SJSA1 (cell line): ENCODE results near the gene CSN1S1. TPM values are rescaled to one million over a fixed set of nuclear protein-coding genes. Genes with fewer than 3 reads are reported as not detected.
"Not testable (repeated sequence)": the region's sequence is repeated elsewhere in the genome, so short reads cannot be mapped to it uniquely, and the experiment has no call there.

Experiments used
- DNase-seq, 2 experiments: peaks; one replicate each; pipeline ENCODE4 v3.0.0-alpha.2; 2015 to 2020; ENCODE audit warnings: low spot score in 2 of 2, low read depth in 1 of 2
- H3K27ac ChIP-seq: fragments of 250-450 bp; sonication (Bioruptor Pico); 2 replicates; pipeline ENCODE4 v1.5.1; 2020; ENCODE audit warnings: mild to moderate bottlenecking, moderate library complexity
- H3K27me3 ChIP-seq: fragments of 250-450 bp; sonication (Bioruptor Pico); replicated peaks from 2 replicates; pipeline ENCODE4 v1.5.1; 2020; ENCODE audit warnings: mild to moderate bottlenecking, moderate library complexity
- H3K36me3 ChIP-seq: fragments of 250-450 bp; sonication (Bioruptor Pico); 2 replicates; pipeline ENCODE4 v1.5.1; 2020; ENCODE audit warnings: mild to moderate bottlenecking
- H3K4me1 ChIP-seq: fragments of 250-450 bp; sonication (Bioruptor Pico); replicated peaks from 2 replicates; pipeline ENCODE4 v1.6.1; 2021; ENCODE audit warnings: mild to moderate bottlenecking
- H3K4me3 ChIP-seq: fragments of 250-450 bp; sonication (Bioruptor Pico); 2 replicates; pipeline ENCODE4 v1.5.1; 2020; ENCODE audit warnings: mild to moderate bottlenecking
- H3K9me3 ChIP-seq: fragments of 250-450 bp; sonication (Bioruptor Pico); replicated peaks from 2 replicates; pipeline ENCODE4 v1.5.1; 2020; ENCODE audit warnings: mild to moderate bottlenecking
- total RNA-seq: library from RNA; depleted of rRNA; stranded (reverse); fragments of >200 nt; shearing (Covaris generic); gene quantifications from 2 replicates; pipeline ENCODE4 v1.2.3, GENCODE V29; 2014; rRNA removed

The CSN1S1 gene
- not detected in 2 replicates for total RNA-seq

DNA sequence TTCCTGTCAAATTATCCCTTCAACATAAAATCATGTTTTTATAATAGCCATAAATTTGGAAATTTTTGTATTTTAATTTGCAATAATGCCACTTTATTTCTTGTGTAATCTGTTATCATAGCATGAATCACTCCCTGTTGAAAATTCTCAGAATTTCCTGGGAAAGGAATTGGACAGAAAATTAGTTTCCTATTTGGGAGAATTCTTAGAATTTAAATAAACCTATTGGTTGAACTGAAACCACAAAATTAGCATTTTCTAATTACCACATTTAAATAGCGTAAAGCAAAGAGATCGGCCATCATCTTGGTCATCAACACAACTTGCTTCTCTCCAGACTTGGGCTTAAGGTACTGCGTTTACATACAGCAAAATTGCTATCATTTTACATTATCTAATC, at the start of gene CSN1S1:
CSN1S1 (plus strand) TSS at position 301 of the 400 bp plus-strand sequence. CDS start 1,488 bp downstream, outside the sequence.
- Histone ChIP-seq H3K27ac (no peak within 1 kb of the TSS), H3K9me3 (no peaks in the 10 kb centered on the region), H3K4me1 (no peaks in the 10 kb centered on the region), H3K36me3 (no peaks in the 10 kb centered on the region), H3K4me3 (no peak within 1 kb of the TSS), H3K27me3 (no peaks in the 10 kb centered on the region)
- DNase-seq = no peak

DNA sequence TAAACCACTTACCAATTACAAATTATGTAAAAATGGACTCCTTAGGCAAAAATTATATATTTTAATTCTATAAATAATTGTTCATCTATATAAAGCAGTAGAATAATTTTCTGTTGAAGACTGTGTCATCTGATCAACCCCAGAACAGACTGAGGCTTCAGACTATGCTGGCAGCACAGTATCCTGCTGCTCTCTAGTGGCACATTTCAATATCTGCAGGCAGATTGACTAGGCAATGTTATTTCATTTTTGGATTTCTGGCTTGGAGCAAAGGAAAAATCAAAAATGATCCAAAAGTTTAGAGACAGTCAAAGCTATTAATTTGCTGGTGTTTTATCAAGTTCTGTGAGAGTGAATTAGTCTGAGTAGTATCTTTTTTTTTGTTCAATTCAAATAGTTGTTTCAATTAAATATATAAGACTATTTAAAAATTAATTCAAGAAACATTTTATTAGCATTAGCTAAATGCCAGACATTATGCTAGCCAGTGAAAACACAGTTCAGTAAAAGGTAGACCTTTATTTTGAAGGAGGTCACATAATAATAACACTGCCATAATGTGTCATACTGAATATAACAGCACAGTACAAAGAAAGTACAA, 49.6 kb upstream of the CSN1S1 start:
- no peak for DNase-seq

DNA sequence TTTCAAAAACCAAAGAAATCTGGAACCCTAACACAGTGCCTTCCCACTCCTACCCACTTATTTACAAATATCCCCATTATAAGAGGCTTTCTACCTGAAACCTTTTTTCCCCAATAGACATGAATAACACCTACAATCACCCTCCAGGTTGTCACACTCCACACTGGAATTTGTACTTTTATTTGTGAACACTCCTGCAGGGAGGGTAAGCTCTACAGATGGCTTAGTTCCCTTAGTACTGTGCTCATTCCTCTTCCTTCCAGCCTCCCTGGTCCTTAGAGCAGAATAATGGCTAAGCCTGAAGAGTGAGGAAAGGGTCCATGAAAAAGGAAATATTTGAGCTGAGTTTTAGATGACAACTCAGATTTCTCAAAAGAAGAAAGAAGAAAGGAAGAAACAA, 48.7 kb upstream of the CSN1S1 start:
- Histone ChIP-seq H3K36me3 (no peaks in the 10 kb centered on the region), H3K4me3 (no peak overlapping the region), H3K27me3 (0 out of 2 replicates have a peak, but pooled peaks cover 2% of the 10 kb centered on the region), H3K9me3 (no peaks in the 10 kb centered on the region), H3K4me1 (no peaks in the 10 kb centered on the region), H3K27ac (no peak overlapping the region)
- no peak for DNase-seq

More for the DNA sequence above, 49.6 kb upstream of the CSN1S1 start:
- no peaks in the 10 kb centered on the region for H3K4me1 ChIP-seq
- H3K36me3 ChIP-seq = no peaks in the 10 kb centered on the region
- no peak overlapping the region for H3K27ac ChIP-seq
- H3K9me3 ChIP-seq = no peaks in the 10 kb centered on the region
- no peak overlapping the region for H3K4me3 ChIP-seq
- H3K27me3 ChIP-seq = 0 out of 2 replicates have a peak, but pooled peaks cover 1% of the 10 kb centered on the region

GRCh38 chr4:69888336-69888735, 42.5 kb upstream of the CSN1S1 start:
- Histone ChIP-seq H3K27me3 (0 out of 2 replicates have a peak, but pooled peaks cover 2% of the 10 kb centered on the region), H3K4me1 (no peaks in the 10 kb centered on the region), H3K4me3 (no peak overlapping the region), H3K9me3 (no peaks in the 10 kb centered on the region), H3K27ac (no peak overlapping the region), H3K36me3 (no peaks in the 10 kb centered on the region)
- no peak for DNase-seq

DNA sequence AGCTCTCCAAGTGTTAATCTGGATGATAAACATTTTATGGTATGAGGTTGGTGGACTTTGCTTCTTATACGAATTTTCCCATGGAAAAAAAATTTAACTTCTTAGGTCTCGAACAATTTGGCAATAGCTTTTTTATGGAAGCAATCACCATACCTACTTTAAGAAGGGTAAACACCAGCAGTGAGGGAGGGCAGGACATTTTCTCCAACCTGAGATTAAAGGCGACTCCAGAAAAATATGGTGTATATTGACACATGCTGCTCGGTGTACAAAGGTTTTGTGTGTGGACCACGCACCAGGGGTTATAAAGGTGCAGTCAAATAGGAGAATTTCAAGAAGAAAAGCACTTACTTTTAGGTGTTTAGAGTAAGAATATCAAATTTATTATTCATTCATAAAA, 36.7 kb upstream of the CSN1S1 start:
- no peaks in the 10 kb centered on the region for H3K36me3 ChIP-seq
- H3K27ac ChIP-seq = no peak overlapping the region
- no peak for DNase-seq
- no peaks in the 10 kb centered on the region for H3K9me3 ChIP-seq
- H3K4me3 ChIP-seq = no peak overlapping the region
- no peaks in the 10 kb centered on the region for H3K4me1 ChIP-seq
- no peaks in the 10 kb centered on the region for H3K27me3 ChIP-seq

- H3K27me3 ChIP-seq = no peaks in the 10 kb centered on the region
- no peaks in the 10 kb centered on the region for H3K4me1 ChIP-seq
- H3K27ac ChIP-seq = no peak overlapping the region
- DNase-seq = no peak
- H3K36me3 ChIP-seq = no peaks in the 10 kb centered on the region
- H3K4me3 ChIP-seq = no peak overlapping the region
- H3K9me3 ChIP-seq = no peaks in the 10 kb centered on the region
Measured at GRCh38 chr4:69894721-69895120, 36.1 kb upstream of the CSN1S1 start.

DNA sequence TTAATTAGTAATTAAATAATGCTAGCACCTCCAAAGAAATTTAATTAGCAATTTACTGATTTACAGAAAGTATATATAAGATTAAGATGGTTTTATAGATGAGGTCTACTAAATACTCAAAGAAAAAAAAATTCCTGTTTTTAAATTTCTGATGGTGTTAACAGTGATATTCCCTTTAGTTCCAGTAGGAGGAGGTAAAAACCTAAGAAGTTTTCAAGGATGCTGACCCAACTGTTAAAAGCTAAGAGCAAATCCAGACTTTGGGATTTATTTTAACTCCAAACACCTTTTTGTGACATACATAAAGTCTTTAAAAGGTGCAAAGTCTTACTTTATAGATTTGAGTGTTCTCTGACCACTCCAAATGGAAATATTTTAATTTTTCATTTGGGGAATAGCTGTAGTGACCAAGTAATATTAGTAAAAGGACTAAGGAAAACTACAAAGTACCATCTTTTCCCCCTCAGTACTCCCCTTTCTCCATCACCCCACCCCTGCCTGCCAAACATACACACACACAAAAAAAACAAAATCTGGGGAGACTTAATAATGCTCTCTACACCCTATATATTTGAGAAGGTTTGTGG, 34.2 kb upstream of the CSN1S1 start:
- no peaks in the 10 kb centered on the region for H3K9me3 ChIP-seq
- no peaks in the 10 kb centered on the region for H3K27me3 ChIP-seq
- no peaks in the 10 kb centered on the region for H3K36me3 ChIP-seq
- DNase-seq = no peak
- H3K4me1 ChIP-seq = no peaks in the 10 kb centered on the region
- no peak overlapping the region for H3K4me3 ChIP-seq
- no peak overlapping the region for H3K27ac ChIP-seq

GRCh38 chr4:69907151-69907550, 23.7 kb upstream of the CSN1S1 start:
- no peak for DNase-seq
- no peak overlapping the region for H3K27ac ChIP-seq
- H3K27me3 ChIP-seq = no peaks in the 10 kb centered on the region
- H3K4me1 ChIP-seq = no peaks in the 10 kb centered on the region
- no peak overlapping the region for H3K4me3 ChIP-seq
- no peaks in the 10 kb centered on the region for H3K36me3 ChIP-seq
- H3K9me3 ChIP-seq = no peaks in the 10 kb centered on the region

GRCh38 chr4:69909195-69909594, 21.7 kb upstream of the CSN1S1 start:
- H3K27me3 ChIP-seq = no peaks in the 10 kb centered on the region
- no peaks in the 10 kb centered on the region for H3K9me3 ChIP-seq
- no peak overlapping the region for H3K4me3 ChIP-seq
- no peak overlapping the region for H3K27ac ChIP-seq
- no peaks in the 10 kb centered on the region for H3K4me1 ChIP-seq
- no peaks in the 10 kb centered on the region for H3K36me3 ChIP-seq
- DNase-seq = no peak

DNA sequence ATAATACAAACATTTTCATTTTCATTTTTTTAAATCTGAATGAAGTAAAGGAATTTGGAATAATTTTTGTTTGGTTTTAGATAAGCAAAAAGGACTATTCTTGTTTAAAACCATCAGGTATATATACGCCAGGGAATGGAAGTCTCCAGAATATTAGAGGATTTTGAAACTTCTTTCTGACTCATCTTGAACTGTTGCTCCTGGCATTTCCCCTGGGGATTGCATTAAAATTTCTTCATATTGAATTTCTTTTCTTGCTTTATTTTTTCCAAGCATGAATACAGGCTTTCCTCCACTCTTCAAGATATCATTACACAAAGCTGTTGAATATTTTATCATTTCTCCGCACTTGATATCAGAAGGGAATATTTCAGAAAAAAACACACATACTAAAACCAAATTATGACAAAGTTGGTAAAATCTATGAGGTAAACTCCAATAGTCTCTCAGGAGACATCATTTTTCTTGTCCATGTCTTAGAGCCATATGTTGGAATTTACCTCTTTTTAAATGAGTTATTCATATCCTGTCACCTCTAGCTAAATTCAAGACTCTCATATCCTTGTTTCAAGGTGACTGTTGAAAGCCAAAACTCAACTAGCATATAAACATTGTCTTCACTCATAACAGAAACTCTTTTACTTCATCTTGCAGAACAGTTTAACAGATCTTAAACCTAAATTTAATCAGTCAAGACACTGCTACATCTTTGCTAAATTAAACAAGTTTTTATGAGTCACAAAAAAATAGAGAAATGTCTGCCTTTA, 20.7 kb upstream of the CSN1S1 start:
- no peak overlapping the region for H3K4me3 ChIP-seq
- no peaks in the 10 kb centered on the region for H3K36me3 ChIP-seq
- no peak for DNase-seq
- H3K4me1 ChIP-seq = no peaks in the 10 kb centered on the region
- no peak overlapping the region for H3K27ac ChIP-seq
- no peaks in the 10 kb centered on the region for H3K27me3 ChIP-seq
- H3K9me3 ChIP-seq = no peaks in the 10 kb centered on the region

GRCh38 chr4:69920874-69921273, 10.0 kb upstream of the CSN1S1 start:
- no peaks in the 10 kb centered on the region for H3K36me3 ChIP-seq
- H3K27me3 ChIP-seq = no peaks in the 10 kb centered on the region
- no peak overlapping the region for H3K27ac ChIP-seq
- no peaks in the 10 kb centered on the region for H3K9me3 ChIP-seq
- H3K4me1 ChIP-seq = no peaks in the 10 kb centered on the region
- no peak for DNase-seq
- H3K4me3 ChIP-seq = no peak overlapping the region

DNA sequence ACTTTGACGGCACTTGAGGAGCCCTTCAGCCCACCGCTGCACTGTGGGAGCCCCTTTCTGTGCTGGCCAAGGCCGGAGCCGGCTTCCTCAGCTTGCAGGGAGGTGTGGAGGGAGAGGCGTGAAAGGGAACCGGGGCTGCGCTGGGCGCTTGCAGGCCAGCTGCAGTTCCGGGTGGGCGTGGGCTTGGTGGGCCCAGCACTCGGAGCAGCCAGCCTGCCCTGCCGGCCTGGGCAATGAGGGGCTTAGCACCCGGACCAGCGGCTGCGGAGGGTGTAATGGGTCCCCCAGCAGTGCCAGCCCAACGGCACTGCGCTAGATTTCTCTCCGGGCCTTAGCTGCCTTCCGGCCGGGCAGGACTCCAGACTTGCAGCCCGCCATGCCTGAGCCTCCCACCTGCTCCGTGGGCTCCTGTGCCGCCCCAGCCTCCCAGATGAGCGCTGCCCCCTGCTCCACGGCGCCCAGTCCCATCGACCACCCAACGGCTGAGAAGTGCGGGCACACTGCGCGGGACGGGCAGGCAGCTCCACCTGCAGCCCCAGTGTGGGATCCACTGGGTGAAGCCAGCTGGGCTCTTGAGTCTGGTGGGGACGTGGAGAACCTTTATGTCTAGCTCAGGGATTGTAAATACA, 7.0 kb upstream of the CSN1S1 start:
- H3K9me3 ChIP-seq, H3K27ac ChIP-seq, H3K4me1 ChIP-seq, H3K4me3 ChIP-seq, H3K36me3 ChIP-seq, DNase-seq, H3K27me3 ChIP-seq: not testable (repeated sequence)

DNA sequence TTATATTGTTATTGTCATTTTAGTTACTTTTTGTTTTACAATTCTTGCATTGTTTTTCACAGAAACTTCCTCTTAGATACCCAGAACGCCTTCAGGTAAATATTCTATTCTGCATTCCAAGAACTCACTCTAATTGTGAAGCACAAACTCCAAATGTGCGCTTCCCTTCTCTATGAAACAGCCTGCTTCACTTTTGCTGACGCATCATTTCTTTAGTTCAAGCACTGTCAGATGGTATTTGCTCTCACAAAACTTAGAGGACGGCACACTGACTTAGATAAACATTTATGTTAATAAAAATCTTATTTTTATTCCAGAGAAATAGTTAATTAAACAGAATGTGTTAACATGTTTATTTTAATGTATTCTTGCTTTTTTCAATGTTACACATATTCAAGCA, 3.3 kb downstream of the CSN1S1 start:
- no peak for DNase-seq
- Histone ChIP-seq H3K27ac (no peak overlapping the region), H3K27me3 (no peaks in the 10 kb centered on the region)

DNA sequence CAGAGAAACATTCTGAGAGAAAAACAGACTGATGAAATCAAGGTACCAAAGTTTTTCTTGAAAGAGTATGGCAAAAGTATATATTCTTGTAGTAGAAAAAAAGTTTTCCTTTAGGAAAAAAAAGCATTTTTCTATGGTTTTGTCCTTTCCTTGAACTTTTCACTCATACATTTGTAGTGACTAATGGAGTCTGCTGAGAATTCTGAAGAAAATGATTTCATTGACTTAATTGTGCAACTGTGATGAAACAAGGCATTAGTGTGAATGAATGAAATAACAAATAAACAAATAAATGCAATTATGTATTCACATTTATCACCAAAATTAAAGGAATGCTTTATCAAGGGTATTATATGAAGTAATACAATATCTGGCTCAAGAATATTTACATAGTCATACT, 5.7 kb downstream of the CSN1S1 start:
- Histone ChIP-seq H3K4me3 (no peak overlapping the region), H3K9me3 (no peaks in the 10 kb centered on the region), H3K4me1 (no peaks in the 10 kb centered on the region), H3K27ac (no peak overlapping the region), H3K36me3 (no peaks in the 10 kb centered on the region), H3K27me3 (no peaks in the 10 kb centered on the region)
- DNase-seq = no peak

More for the DNA sequence above, 3.3 kb downstream of the CSN1S1 start:
- Histone ChIP-seq H3K36me3 (no peaks in the 10 kb centered on the region), H3K4me3 (no peak overlapping the region), H3K9me3 (no peaks in the 10 kb centered on the region), H3K4me1 (no peaks in the 10 kb centered on the region)
